Panc1 (cell line): ENCODE data around the gene THAP4. TPM values are rescaled to one million over a fixed set of nuclear protein-coding genes. Genes with fewer than 3 reads are reported as not detected.

Source experiments
- ATAC-seq: fragments of 200-7000 bp; cut with Tn5 transposase; 2 replicates; pipeline ENCODE4 v1.9.1; 2020; ENCODE audit warnings: mild to moderate bottlenecking, moderate library complexity
- BruUV-seq: library from RNA; stranded (reverse); fragments of 400-500 nt; replicated peaks from 2 replicates; lab custom pipeline; 2021; lab: Mats Ljungman, UMichigan
- CTCF ChIA-PET: fragments of 300-600 bp; sonication (Branson Sonifier 250); formaldehyde crosslinking; loops from one replicate; lab custom pipeline; 2022; ENCODE audit warnings: antibody characterized with exemption; lab: Charles Lee
- POLR2A ChIA-PET: fragments of 300-600 bp; sonication (Branson Sonifier 250); formaldehyde crosslinking; loops from one replicate; lab custom pipeline; 2022; ENCODE audit warnings: antibody characterized with exemption; lab: Charles Lee
- DNase-seq: peaks from one replicate; pipeline ENCODE4 v3.0.0-alpha.2; 2010; ENCODE audit warnings: low read depth, low spot score
- H3K27ac ChIP-seq: 2 replicates; pipeline ENCODE4 v1.5.1; 2011; ENCODE audit warnings: mild to moderate bottlenecking, low read length, inconsistent platforms
- H3K27me3 ChIP-seq: fragments of 200-500 bp; sonication (Bioruptor generic); 2 replicates; pipeline ENCODE4 v1.6.0; 2014; ENCODE audit warnings: low read length, inconsistent platforms; ENCODE audit not compliant: control insufficient read depth, insufficient read depth
- H3K36me3 ChIP-seq: fragments of 200-500 bp; sonication (Bioruptor generic); 2 replicates; pipeline ENCODE4 v1.5.1; 2014; ENCODE audit warnings: inconsistent platforms, mild to moderate bottlenecking, low read length, moderate library complexity; ENCODE audit not compliant: control insufficient read depth, insufficient read depth
- H3K4me1 ChIP-seq: 2 replicates; pipeline ENCODE4 v1.5.1; 2011; ENCODE audit warnings: inconsistent platforms, mild to moderate bottlenecking, low read length, moderate library complexity; ENCODE audit not compliant: control insufficient read depth, insufficient read depth
- H3K4me3 ChIP-seq, 2 experiments: 2 replicates each; pipeline ENCODE4 v1.5.1; 2011 to 2012; ENCODE audit warnings: low read depth in 2 of 2, low read length in 2 of 2, mild to moderate bottlenecking in 2 of 2, inconsistent platforms in 1 of 2, moderate library complexity in 1 of 2
- H3K9me3 ChIP-seq: fragments of 200-500 bp; sonication (Bioruptor generic); 2 replicates; pipeline ENCODE4 v1.5.1; 2014; ENCODE audit warnings: low read depth, mild to moderate bottlenecking, inconsistent platforms, low read length, moderate library complexity; ENCODE audit not compliant: control insufficient read depth, insufficient read depth
- POLR2AphosphoS5 ChIP-seq: IDR thresholded peaks from 2 replicates; pipeline ENCODE4 v1.6.1; 2012; ENCODE audit warnings: mild to moderate bottlenecking, low read depth, low read length, moderate library complexity
- SIN3A ChIP-seq: IDR thresholded peaks from 2 replicates; pipeline ENCODE4 v1.6.1; 2012; ENCODE audit warnings: low read depth, mild to moderate bottlenecking, low read length, moderate library complexity, borderline replicate concordance; ENCODE audit not compliant: insufficient read depth
- TCF7L2 ChIP-seq: IDR thresholded peaks from 2 replicates; pipeline ENCODE4 v1.6.1; 2011; ENCODE audit warnings: mild to moderate bottlenecking, low read depth, low read length, inconsistent platforms
- in situ Hi-C: cut with HindIII; loops from 2 replicates; pipeline ENCODE4 v1.10.0; 2016; ENCODE audit warnings: low sequenced_read_pairs, low pct_unique_long_range_greater_than_20kb
- intact Hi-C: fragments of 100-400 bp; cut with micrococcal nuclease; formaldehyde crosslinking; loops from one replicate; pipeline ENCODE4 v1.10.0; 2022; ENCODE audit not compliant: unreplicated experiment
- total RNA-seq: library from RNA; stranded (reverse); gene quantifications from one replicate; pipeline ENCODE4 v1.2.1, GENCODE V29; 2021; ENCODE audit not compliant: unreplicated experiment
- TF ChIP-seq, protein P1 (sequence below): fragments of 450-650 bp; IDR thresholded peaks from 2 replicates; pipeline ENCODE4 v1.5.1; 2017; ENCODE audit warnings: mild to moderate bottlenecking
- TF ChIP-seq, protein P2 (sequence below), 2 experiments: IDR thresholded peaks; 2 replicates each; pipeline ENCODE4 v1.6.1; 2011 to 2012; ENCODE audit warnings: low read depth in 2 of 2, control low read depth in 1 of 2, low read length in 1 of 2, mild to moderate bottlenecking in 1 of 2, moderate library complexity in 1 of 2; ENCODE audit not compliant: insufficient read depth in 1 of 2

Gene THAP4
- total RNA-seq, 1 experiment from 2014 or later, result 77.9 TPM

DNA sequence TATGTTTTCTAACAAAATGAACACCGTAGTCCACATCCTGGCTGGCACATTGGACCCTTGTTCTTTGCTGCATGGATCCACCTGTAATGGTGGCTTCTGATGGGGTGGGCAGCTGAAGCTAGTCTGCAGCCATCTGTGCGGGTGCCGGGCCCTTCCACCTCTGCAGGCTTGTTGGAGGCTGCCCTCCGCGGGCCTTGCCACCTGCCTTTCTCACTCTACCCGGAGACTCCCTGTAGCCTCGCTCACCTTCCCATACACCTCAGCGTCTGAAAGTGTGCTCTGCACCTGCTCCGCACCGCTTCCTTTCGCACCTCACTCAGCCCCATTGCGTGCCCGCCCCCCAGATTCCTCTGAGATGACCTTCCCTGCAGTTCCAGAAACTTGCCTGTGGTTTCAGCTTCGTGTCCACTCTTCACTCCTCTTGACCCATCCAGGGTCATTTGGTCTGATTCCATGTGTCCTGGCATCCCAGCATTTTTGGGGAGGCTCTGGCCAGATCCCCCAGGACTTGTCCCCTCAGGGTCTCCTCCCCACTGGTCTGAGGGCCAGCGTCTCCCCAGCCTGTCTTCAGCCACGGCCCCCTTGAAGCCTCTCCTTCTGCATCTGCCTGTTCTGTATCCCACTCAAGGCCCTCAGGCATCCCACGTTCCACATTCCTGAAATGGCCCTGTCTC, 18.7 kb upstream of the THAP4 start:
- CTCF ChIA-PET, result no interaction called here

DNA sequence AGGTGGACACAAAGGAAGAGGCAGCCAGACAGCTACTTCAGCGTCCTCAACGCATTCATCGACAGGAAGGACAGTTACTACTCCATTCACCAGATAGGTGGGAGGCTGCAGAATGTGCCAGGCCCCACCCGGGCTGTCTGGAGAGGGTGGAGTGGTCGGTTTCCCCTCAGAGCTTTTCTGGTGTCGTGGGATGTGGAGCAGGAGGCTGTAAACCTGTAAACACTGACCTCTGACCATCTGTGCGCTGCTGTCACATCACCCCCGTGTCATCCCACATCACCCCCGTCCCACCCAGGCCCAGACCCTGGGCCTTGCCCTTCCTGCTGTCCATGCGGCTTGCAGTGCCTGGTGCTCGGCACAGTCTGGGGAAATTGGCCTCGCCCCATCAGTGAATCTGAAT, 17.6 kb upstream of the THAP4 start:
- POLR2A ChIA-PET, result no interaction called here
- H3K4me3 ChIP-seq, result no peak overlapping the region
- H3K9me3 ChIP-seq, result no peaks in the 10 kb centered on the region
- no peaks in the 10 kb centered on the region for H3K36me3 ChIP-seq
- H3K27me3 ChIP-seq, result no peaks in the 10 kb centered on the region
- intact Hi-C loops (no loop called here), in situ Hi-C loops (no loop called here)
- CTCF ChIA-PET, result interaction anchor here (0.6 kb wide), 1 partner anchor 100 kb away, joined by 3 read pairs; no protein-coding TSS in a partner anchor
- TF ChIP-seq, protein P1, sequence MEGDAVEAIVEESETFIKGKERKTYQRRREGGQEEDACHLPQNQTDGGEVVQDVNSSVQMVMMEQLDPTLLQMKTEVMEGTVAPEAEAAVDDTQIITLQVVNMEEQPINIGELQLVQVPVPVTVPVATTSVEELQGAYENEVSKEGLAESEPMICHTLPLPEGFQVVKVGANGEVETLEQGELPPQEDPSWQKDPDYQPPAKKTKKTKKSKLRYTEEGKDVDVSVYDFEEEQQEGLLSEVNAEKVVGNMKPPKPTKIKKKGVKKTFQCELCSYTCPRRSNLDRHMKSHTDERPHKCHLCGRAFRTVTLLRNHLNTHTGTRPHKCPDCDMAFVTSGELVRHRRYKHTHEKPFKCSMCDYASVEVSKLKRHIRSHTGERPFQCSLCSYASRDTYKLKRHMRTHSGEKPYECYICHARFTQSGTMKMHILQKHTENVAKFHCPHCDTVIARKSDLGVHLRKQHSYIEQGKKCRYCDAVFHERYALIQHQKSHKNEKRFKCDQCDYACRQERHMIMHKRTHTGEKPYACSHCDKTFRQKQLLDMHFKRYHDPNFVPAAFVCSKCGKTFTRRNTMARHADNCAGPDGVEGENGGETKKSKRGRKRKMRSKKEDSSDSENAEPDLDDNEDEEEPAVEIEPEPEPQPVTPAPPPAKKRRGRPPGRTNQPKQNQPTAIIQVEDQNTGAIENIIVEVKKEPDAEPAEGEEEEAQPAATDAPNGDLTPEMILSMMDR, result no peak
- TF ChIP-seq POLR2AphosphoS5 (no peak), TCF7L2 (no peak), SIN3A (no peak)
- TF ChIP-seq, protein P2, sequence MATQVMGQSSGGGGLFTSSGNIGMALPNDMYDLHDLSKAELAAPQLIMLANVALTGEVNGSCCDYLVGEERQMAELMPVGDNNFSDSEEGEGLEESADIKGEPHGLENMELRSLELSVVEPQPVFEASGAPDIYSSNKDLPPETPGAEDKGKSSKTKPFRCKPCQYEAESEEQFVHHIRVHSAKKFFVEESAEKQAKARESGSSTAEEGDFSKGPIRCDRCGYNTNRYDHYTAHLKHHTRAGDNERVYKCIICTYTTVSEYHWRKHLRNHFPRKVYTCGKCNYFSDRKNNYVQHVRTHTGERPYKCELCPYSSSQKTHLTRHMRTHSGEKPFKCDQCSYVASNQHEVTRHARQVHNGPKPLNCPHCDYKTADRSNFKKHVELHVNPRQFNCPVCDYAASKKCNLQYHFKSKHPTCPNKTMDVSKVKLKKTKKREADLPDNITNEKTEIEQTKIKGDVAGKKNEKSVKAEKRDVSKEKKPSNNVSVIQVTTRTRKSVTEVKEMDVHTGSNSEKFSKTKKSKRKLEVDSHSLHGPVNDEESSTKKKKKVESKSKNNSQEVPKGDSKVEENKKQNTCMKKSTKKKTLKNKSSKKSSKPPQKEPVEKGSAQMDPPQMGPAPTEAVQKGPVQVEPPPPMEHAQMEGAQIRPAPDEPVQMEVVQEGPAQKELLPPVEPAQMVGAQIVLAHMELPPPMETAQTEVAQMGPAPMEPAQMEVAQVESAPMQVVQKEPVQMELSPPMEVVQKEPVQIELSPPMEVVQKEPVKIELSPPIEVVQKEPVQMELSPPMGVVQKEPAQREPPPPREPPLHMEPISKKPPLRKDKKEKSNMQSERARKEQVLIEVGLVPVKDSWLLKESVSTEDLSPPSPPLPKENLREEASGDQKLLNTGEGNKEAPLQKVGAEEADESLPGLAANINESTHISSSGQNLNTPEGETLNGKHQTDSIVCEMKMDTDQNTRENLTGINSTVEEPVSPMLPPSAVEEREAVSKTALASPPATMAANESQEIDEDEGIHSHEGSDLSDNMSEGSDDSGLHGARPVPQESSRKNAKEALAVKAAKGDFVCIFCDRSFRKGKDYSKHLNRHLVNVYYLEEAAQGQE (IDR thresholded peaks at IDR 0.05; ENCODE audit: insufficient read depth in 1 of 2, low read depth in 2 of 2, low read length in 1 of 2), result no peak
- DNase-seq, result no peak
- H3K27ac ChIP-seq, result no peak overlapping the region
- no peak for ATAC-seq
- BruUV-seq, result no TSS peak
- no peaks in the 10 kb centered on the region for H3K4me1 ChIP-seq

More for the DNA sequence above, 18.7 kb upstream of the THAP4 start:
- Histone ChIP-seq H3K9me3 (no peaks in the 10 kb centered on the region), H3K27ac (no peak overlapping the region), H3K36me3 (peaks cover 2% of the 10 kb centered on the region), H3K27me3 (no peaks in the 10 kb centered on the region), H3K4me3 (no peak overlapping the region), H3K4me1 (no peaks in the 10 kb centered on the region)
- no TSS peak for BruUV-seq
- intact Hi-C loops, result no loop called here
- DNase-seq, result no peak
- no peak for TF ChIP-seq POLR2AphosphoS5
- TF ChIP-seq, protein P1, result no peak
- TF ChIP-seq, protein P2 (IDR thresholded peaks at IDR 0.05; ENCODE audit: insufficient read depth in 1 of 2, low read depth in 2 of 2, low read length in 1 of 2), result no peak
- no peak for TF ChIP-seq SIN3A
- TF ChIP-seq TCF7L2, result no peak
- in situ Hi-C loops, result no loop called here
- POLR2A ChIA-PET, result no interaction called here
- ATAC-seq, result no peak
